Omental fat pad (tissue), 4 donors: Measurements from ENCODE around the gene ERC2. TPM values are rescaled to one million over a fixed set of nuclear protein-coding genes. Genes with fewer than 3 reads are reported as not detected.

Source experiments
- ATAC-seq: fragments of 150-250 bp; one replicate; pipeline ENCODE4 v1.9.1; 2016; ENCODE audit warnings: mild to moderate bottlenecking, moderate library complexity; ENCODE audit not compliant: low FRiP score
- DNase-seq: peaks from one replicate; pipeline ENCODE4 v3.0.0-alpha.2; 2019; ENCODE audit warnings: low spot score
- total RNA-seq, 4 donors: library from RNA; depleted of rRNA; stranded (reverse); fragments of >200 nt; gene quantifications; one replicate each; pipeline ENCODE4 v1.1.0, GENCODE V29; 2016
- TF ChIP-seq, protein P1 (sequence below), 3 donors: fragments of 450-650 bp; IDR thresholded peaks; one replicate each; pipeline ENCODE4 v1.5.1; 2016 to 2017; ENCODE audit warnings: antibody characterized with exemption in 3 of 3, mild to moderate bottlenecking in 3 of 3, moderate library complexity in 2 of 3

Gene ERC2
- total RNA-seq, 4 donors from 2014 or later = 0.75 to 4.2 (median 2.3) TPM; not detected in 1

DNA sequence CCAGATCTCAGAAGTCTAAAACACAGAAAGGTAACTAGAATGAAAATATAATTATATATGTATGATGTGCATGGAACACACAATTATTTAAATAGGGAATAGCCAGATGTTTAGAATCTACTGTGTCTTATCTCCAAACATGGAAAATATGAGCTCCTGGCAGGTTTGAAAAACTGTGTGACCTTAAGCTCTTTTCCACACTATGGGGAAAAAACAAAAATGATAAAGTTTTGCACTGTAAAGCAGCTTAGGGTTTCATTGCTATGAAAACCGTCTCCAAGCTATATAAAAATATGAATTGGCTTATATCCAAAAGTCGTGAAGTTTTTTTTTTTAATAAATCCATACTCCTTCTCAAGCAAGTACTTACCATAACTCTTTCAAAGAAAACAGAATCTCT lies 159.8 kb downstream of the ERC2 start:
- TF ChIP-seq, protein P1, sequence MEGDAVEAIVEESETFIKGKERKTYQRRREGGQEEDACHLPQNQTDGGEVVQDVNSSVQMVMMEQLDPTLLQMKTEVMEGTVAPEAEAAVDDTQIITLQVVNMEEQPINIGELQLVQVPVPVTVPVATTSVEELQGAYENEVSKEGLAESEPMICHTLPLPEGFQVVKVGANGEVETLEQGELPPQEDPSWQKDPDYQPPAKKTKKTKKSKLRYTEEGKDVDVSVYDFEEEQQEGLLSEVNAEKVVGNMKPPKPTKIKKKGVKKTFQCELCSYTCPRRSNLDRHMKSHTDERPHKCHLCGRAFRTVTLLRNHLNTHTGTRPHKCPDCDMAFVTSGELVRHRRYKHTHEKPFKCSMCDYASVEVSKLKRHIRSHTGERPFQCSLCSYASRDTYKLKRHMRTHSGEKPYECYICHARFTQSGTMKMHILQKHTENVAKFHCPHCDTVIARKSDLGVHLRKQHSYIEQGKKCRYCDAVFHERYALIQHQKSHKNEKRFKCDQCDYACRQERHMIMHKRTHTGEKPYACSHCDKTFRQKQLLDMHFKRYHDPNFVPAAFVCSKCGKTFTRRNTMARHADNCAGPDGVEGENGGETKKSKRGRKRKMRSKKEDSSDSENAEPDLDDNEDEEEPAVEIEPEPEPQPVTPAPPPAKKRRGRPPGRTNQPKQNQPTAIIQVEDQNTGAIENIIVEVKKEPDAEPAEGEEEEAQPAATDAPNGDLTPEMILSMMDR (IDR thresholded peaks at IDR 0.05) = no peak
- no peak for ATAC-seq
- DNase-seq = no peak

DNA sequence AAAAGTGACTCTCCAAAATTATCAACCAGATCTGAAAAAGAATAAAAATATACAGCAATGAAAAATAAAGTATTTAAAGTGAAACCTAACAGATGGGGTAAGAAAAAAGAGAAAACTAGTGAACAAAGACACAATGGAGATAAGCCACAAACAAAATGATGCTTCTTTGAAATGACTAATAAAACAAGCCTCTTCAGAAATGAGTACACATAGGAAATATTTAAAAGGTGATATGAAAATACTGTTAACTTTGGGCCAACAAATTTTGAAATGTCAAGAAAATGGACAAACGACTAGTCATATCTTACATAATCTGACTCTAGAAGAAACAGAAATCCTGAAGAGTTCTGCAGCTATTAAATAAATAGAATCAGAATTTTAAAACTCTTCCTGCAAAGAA lies 164.2 kb downstream of the ERC2 start:
- no peak for DNase-seq
- ATAC-seq = no peak
- TF ChIP-seq, protein P1 (IDR thresholded peaks at IDR 0.05) = no peak

DNA sequence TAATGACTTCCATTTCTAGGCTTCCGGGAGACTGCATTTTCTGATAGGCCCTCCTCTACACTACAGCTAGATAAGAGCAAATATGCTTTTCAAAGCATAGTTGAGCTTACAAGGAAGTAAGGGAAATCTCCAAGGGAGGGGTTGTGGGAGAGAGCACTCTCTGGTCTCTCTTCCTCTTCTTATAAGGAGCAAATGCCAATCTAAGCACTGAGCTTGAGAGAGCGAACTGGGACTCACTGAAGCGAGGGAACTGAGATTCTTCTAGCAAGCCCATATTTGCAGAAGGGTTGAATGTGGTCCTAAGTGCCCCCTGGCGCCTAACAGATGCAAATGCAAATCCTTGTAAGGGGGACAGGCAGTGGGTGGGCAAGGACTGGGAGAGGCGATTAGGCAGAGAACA lies 164.8 kb downstream of the ERC2 start:
- TF ChIP-seq, protein P1 (IDR thresholded peaks at IDR 0.05) = no peak
- ATAC-seq (no peak), DNase-seq (no peak)

DNA sequence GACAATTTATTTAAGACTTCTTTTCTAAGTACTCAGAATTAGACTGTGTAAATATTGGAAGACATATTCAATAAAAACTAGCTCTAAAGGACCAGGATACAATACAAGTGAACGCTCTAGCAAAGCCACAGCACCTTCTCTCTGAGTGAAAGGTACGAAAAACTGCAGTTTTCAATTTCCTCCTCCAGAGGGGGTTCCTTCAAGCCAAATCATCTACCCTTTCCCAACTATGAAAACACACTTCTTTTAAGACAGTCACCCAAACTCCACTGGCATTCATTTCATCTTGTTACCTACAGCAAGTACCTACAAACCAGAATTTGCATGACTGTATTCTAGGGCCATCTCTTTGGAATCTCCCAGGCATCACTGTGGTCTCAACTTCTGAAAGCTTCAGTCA lies 165.8 kb downstream of the ERC2 start:
- no peak for DNase-seq
- TF ChIP-seq, protein P1 (IDR thresholded peaks at IDR 0.05) = no peak
- no peak for ATAC-seq

DNA sequence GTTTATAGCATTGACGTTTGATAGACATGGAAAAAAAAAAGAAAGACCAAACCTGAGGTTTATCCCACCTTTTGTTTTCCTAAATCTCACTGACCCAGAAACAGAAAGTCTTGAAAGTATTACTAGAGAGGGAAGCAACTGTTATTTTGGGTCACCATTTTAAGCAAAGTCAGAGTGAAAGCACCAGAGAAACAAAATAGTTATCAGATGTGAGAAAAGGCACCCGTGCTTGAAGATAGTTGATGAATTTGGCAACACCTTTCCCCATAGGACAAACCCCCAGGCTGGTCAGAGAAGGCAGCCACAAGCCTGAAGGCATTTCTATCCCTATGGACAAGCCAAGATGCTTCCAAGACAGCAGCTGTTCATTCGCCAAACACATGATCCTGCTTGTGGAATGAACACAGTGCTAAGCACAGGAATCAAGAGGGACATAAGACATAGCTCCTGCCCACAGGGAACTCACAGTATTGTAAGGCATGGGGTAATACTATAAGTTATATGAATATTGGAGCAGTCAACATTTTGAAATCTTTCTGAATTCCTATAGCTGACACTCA lies 170.9 kb downstream of the ERC2 start:
- DNase-seq = no peak
- TF ChIP-seq, protein P1 (IDR thresholded peaks at IDR 0.05) = no peak
- ATAC-seq = no peak

DNA sequence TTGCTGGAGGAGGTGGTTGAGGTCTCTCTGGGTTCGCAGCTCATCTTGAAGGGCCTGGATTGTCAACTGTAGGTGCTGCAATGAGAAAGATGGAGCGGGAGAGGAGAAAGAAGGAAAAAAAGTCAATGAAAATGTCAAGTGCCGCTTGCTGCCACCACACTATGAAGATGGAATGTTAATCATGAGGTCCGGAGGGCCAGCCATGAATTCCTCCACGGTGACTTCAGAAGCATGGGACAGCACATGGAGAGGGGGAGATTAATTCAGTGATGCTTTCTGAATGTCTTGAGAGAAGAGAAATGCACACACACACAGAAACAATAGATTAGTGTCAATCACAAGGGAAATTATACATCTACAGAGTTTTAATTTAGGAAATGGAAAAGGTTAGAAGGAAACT lies 171.9 kb downstream of the ERC2 start:
- ATAC-seq (no peak), DNase-seq (no peak)
- TF ChIP-seq, protein P1 (IDR thresholded peaks at IDR 0.05) = no peak

DNA sequence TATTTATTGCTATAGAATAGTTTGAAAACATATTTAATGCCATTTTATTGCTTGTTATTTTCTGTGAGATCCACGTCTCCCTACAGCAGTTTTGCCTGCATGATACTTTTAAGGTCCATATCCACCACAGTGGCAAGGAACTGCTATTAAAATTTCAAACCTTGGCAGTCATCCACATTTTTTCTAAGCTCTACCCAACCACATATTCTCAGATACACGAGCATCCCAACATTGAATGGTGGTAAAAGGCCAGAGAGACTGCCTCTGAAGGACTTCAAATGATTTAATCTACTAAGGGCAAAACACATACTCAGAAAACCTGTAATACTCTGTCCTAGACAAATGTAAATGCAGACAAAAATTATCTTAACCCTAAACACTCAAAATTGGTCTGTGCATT lies 173.1 kb downstream of the ERC2 start:
- ATAC-seq (no peak), DNase-seq (no peak)
- TF ChIP-seq, protein P1 (IDR thresholded peaks at IDR 0.05) = no peak
